Measurements from ENCODE around the gene CAPN5. TPM values are rescaled to one million over a fixed set of nuclear protein-coding genes. Genes with fewer than 3 reads are reported as not detected.

The CAPN5 gene
- total and polyA plus RNA-seq, 2 of the 13 experiments (the other 11 are each of a cell fraction or from before 2014, with no cell fraction given): 0.27 to 1.2 TPM

GRCh38 chr11:77066229-77067042 lies at the start of gene CAPN5 (continued):
- TF ChIP-seq ARID4A (CRISPR knock-in tag; IDR thresholded peaks at IDR 0.05; ENCODE audit: borderline replicate concordance) (peak; percentile 51; the same call in 1 of the 2 replicates), SMYD3 (CRISPR knock-in tag; IDR thresholded peaks at IDR 0.05) (peak; percentile 60; the same call in 1 of the 2 replicates), ZNF768 (CRISPR knock-in tag; IDR thresholded peaks at IDR 0.05) (peak; percentile 12; the same call in 1 of the 2 replicates), TFAP4 (IDR thresholded peaks at IDR 0.05; ENCODE audit: borderline replicate concordance, low read depth) (peak; percentile 89; the same call in 1 of the 2 replicates), ASH2L (IDR thresholded peaks at IDR 0.05; ENCODE audit: insufficient read length, low read depth, low read length) (peak; percentile 35), ZNF354B (CRISPR knock-in tag; IDR thresholded peaks at IDR 0.05) (0 out of 2 replicates have a peak, but pooled peaks have one; percentile 70), RAD51 (IDR thresholded peaks at IDR 0.05; ENCODE audit: borderline replicate concordance) (no peak), XBP1 (CRISPR knock-in tag; IDR thresholded peaks at IDR 0.05) (no peak), POLR2A (IDR thresholded peaks at IDR 0.05; ENCODE audit: insufficient read depth in 1 of 2, low read depth in 2 of 2, low read length in 2 of 2) (peak in 1 of 2 experiments; percentile 58; a peak in 2 of 4 replicates), ZFX (CRISPR knock-in tag; IDR thresholded peaks at IDR 0.05; ENCODE audit: low read depth) (peak; percentile 85), ZBTB2 (CRISPR knock-in tag; IDR thresholded peaks at IDR 0.05; ENCODE audit: low read depth) (no peak), ATF2 (CRISPR knock-in tag; IDR thresholded peaks at IDR 0.05) (no peak), ZNF574 (CRISPR knock-in tag; IDR thresholded peaks at IDR 0.05) (no peak; the same call in 1 of the 2 replicates), YEATS4 (CRISPR knock-in tag; IDR thresholded peaks at IDR 0.05; ENCODE audit: borderline replicate concordance) (peak; percentile 56), REPIN1 (CRISPR knock-in tag; IDR thresholded peaks at IDR 0.05; ENCODE audit: borderline replicate concordance, low read depth) (peak; percentile 73; the same call in 1 of the 2 replicates), ZNF33B (CRISPR knock-in tag; IDR thresholded peaks at IDR 0.05) (0 out of 2 replicates have a peak, but pooled peaks have one; percentile 18), STAG1 (CRISPR knock-in tag; IDR thresholded peaks at IDR 0.05) (peak; percentile 13; the same call in 1 of the 2 replicates)

All from HepG2 (cell line).